H1 (cell line): Measurements from ENCODE around the gene INPP4B. TPM values are rescaled to one million over a fixed set of nuclear protein-coding genes. Genes with fewer than 3 reads are reported as not detected.

Experiments used
- CTCF ChIA-PET: fragments of 300-600 bp; sonication (Branson Sonifier 250); formaldehyde crosslinking; loops from one replicate; lab custom pipeline; 2021; ENCODE audit not compliant: partially characterized antibody; lab: Charles Lee
- POLR2A ChIA-PET: fragments of 300-600 bp; sonication (Branson Sonifier 250); formaldehyde crosslinking; loops from one replicate; lab custom pipeline; 2021; ENCODE audit warnings: inconsistent platforms; ENCODE audit not compliant: partially characterized antibody; lab: Charles Lee
- DNase-seq, 2 experiments: peaks; one replicate each; pipeline versions ENCODE4 v3.0.0 to v3.0.0-alpha.2; 2010 to 2022; ENCODE audit warnings: low spot score in 2 of 2, low read depth in 1 of 2, mixed read lengths in 1 of 2
- FAIRE-seq: peaks from 2 replicates; lab custom pipeline; 2011; peaks lifted over from hg19 to GRCh38; lab: Jason Lieb, UNC
- H2AFZ ChIP-seq: 2 replicates; pipeline ENCODE4 v1.8.1; 2012; ENCODE audit warnings: low read length, inconsistent platforms
- H2AK5ac ChIP-seq: 2 replicates; pipeline ENCODE4 v1.6.1; 2013; ENCODE audit warnings: low read depth, low read length
- H2BK120ac ChIP-seq: replicated peaks from 2 replicates; pipeline ENCODE3; 2013; ENCODE audit warnings: low read depth, low read length, inconsistent platforms
- H2BK12ac ChIP-seq: 2 replicates; pipeline ENCODE4 v1.6.1; 2013; ENCODE audit warnings: low read depth, low read length
- H2BK15ac ChIP-seq: 2 replicates; pipeline ENCODE4 v1.6.1; 2013; ENCODE audit warnings: low read length
- H2BK20ac ChIP-seq: 2 replicates; pipeline ENCODE4 v1.6.1; 2013; ENCODE audit warnings: low read length
- H2BK5ac ChIP-seq: 2 replicates; pipeline ENCODE4 v1.6.1; 2013; ENCODE audit warnings: low read depth, low read length
- H3K14ac ChIP-seq: 2 replicates; pipeline ENCODE4 v1.6.1; 2013; ENCODE audit warnings: inconsistent platforms; ENCODE audit not compliant: insufficient read length
- H3K18ac ChIP-seq: 2 replicates; pipeline ENCODE4 v1.6.1; 2013; ENCODE audit warnings: low read length; ENCODE audit errors: extremely low read depth
- H3K23ac ChIP-seq: 2 replicates; pipeline ENCODE4 v1.6.1; 2013; ENCODE audit warnings: inconsistent platforms; ENCODE audit not compliant: insufficient read length
- H3K23me2 ChIP-seq: 2 replicates; pipeline ENCODE4 v1.6.1; 2013; ENCODE audit warnings: low read depth, low read length
- H3K27ac ChIP-seq: 2 replicates; pipeline ENCODE4 v1.6.1; 2011; ENCODE audit warnings: low read depth, low read length, inconsistent platforms
- H3K27me3 ChIP-seq, 4 experiments: replicated peaks in 1 of 4; 1 replicate in 1 of 4; 2 replicates in 3 of 4; pipeline versions ENCODE4 v1.6.1 to v1.8.1; 2011 to 2013; ENCODE audit warnings: low read length in 3 of 4, mild to moderate bottlenecking in 3 of 4, inconsistent platforms in 2 of 4, mixed read lengths in 2 of 4, moderate library complexity in 1 of 4; ENCODE audit not compliant: control insufficient read depth in 3 of 4, insufficient read depth in 3 of 4; ENCODE audit errors: extremely low read depth in 1 of 4
- H3K36me3 ChIP-seq, 4 experiments: 2 replicates each; pipeline versions ENCODE4 v1.6.1 to v1.8.1; 2011 to 2013; ENCODE audit warnings: mild to moderate bottlenecking in 4 of 4, low read length in 3 of 4, moderate library complexity in 2 of 4, control low read depth in 1 of 4, inconsistent platforms in 1 of 4; ENCODE audit not compliant: insufficient read depth in 4 of 4, control insufficient read depth in 2 of 4
- H3K4ac ChIP-seq: replicated peaks from 2 replicates; pipeline ENCODE3; 2013; ENCODE audit warnings: low read length, low read depth, mixed read lengths, inconsistent platforms; ENCODE audit not compliant: insufficient read length
- H3K4me1 ChIP-seq, 4 experiments: replicated peaks in 1 of 4; 1 replicate in 1 of 4; 2 replicates in 3 of 4; pipeline versions ENCODE4 v1.6.1 to v1.8.1; 2011 to 2013; ENCODE audit warnings: low read length in 3 of 4, inconsistent platforms in 2 of 4, mixed read lengths in 1 of 4; ENCODE audit not compliant: insufficient read depth in 4 of 4, control insufficient read depth in 3 of 4
- H3K4me2 ChIP-seq, 2 experiments: 2 replicates each; pipeline versions ENCODE4 v1.6.1 to v1.8.1; 2011 to 2013; ENCODE audit warnings: low read depth in 2 of 2, low read length in 2 of 2, control low read depth in 1 of 2, inconsistent platforms in 1 of 2, mild to moderate bottlenecking in 1 of 2; ENCODE audit not compliant: insufficient read depth in 1 of 2
- H3K4me3 ChIP-seq, 4 experiments: fragments of 200-600, 300-600 bp in 1 of 4; sonication (generic), shearing (Covaris generic), sonication (Bioruptor Twin) in 1 of 4; 2 replicates each; pipeline versions ENCODE4 v1.5.1 to v1.8.1; 2011 to 2016; ENCODE audit warnings: low read length in 4 of 4, low read depth in 3 of 4, control low read depth in 2 of 4, inconsistent platforms in 2 of 4, mild to moderate bottlenecking in 2 of 4, mixed read lengths in 1 of 4, moderate library complexity in 1 of 4; ENCODE audit not compliant: insufficient read depth in 2 of 4; ENCODE audit errors: extremely low read depth in 1 of 4
- H3K56ac ChIP-seq: replicated peaks from 2 replicates; pipeline ENCODE3; 2013; ENCODE audit warnings: low read depth, mild to moderate bottlenecking, mixed read lengths, low read length, inconsistent platforms; ENCODE audit not compliant: insufficient read length
- H3K79me1 ChIP-seq: 2 replicates; pipeline ENCODE4 v1.6.1; 2013; ENCODE audit warnings: low read depth, low read length, control low read depth
- H3K79me2 ChIP-seq, 2 experiments: 2 replicates each; pipeline versions ENCODE4 v1.6.1 to v1.8.1; 2012 to 2013; ENCODE audit warnings: low read length in 2 of 2, mild to moderate bottlenecking in 2 of 2, inconsistent platforms in 1 of 2; ENCODE audit not compliant: insufficient read depth in 2 of 2, control insufficient read depth in 1 of 2
- H3K9ac ChIP-seq, 4 experiments: replicated peaks in 1 of 4; 1 replicate in 1 of 4; 2 replicates in 3 of 4; pipeline versions ENCODE4 v1.6.1 to v1.8.1; 2011 to 2013; ENCODE audit warnings: low read depth in 3 of 4, low read length in 3 of 4, control low read depth in 2 of 4, mild to moderate bottlenecking in 2 of 4, moderate library complexity in 2 of 4, inconsistent platforms in 1 of 4; ENCODE audit errors: extremely low read depth in 1 of 4
- H3K9me3 ChIP-seq, 2 experiments: 2 replicates each; pipeline versions ENCODE4 v1.6.1 to v1.8.1; 2012 to 2013; ENCODE audit warnings: mild to moderate bottlenecking in 2 of 2, moderate library complexity in 2 of 2, control low read depth in 1 of 2, inconsistent platforms in 1 of 2, low read depth in 1 of 2, low read length in 1 of 2, mixed read lengths in 1 of 2; ENCODE audit not compliant: insufficient read depth in 2 of 2
- H4K20me1 ChIP-seq, 2 experiments: replicated peaks in 1 of 2; 2 replicates each; pipeline versions ENCODE3 to v1.8.1; 2011 to 2013; ENCODE audit warnings: inconsistent platforms in 2 of 2, low read length in 2 of 2, mild to moderate bottlenecking in 1 of 2; ENCODE audit not compliant: insufficient read depth in 2 of 2, control insufficient read depth in 1 of 2
- H4K5ac ChIP-seq: 2 replicates; pipeline ENCODE4 v1.6.1; 2013; ENCODE audit warnings: low read length, low read depth, mixed read lengths, inconsistent platforms; ENCODE audit not compliant: insufficient read length
- H4K8ac ChIP-seq: 2 replicates; pipeline ENCODE4 v1.8.0; 2013; ENCODE audit warnings: mild to moderate bottlenecking, moderate library complexity, low read length, inconsistent platforms; ENCODE audit not compliant: insufficient read depth; ENCODE audit errors: extremely low read depth
- H4K91ac ChIP-seq: replicated peaks from 2 replicates; pipeline ENCODE3; 2013; ENCODE audit warnings: low read length, mixed read lengths, inconsistent platforms; ENCODE audit not compliant: insufficient read length
- BACH1 ChIP-seq: IDR thresholded peaks from 2 replicates; pipeline ENCODE4 v1.6.1; 2012; ENCODE audit warnings: low read length, improper control_type of control experiment
- BCL11A ChIP-seq, 2 experiments: IDR thresholded peaks; one replicate each; pipeline ENCODE4 v1.6.1; 2011; ENCODE audit warnings: low read depth in 2 of 2, low read length in 2 of 2, mild to moderate bottlenecking in 2 of 2
- BRCA1 ChIP-seq: IDR thresholded peaks from 2 replicates; pipeline ENCODE4 v1.6.1; 2012; ENCODE audit warnings: low read depth, low read length, improper control_type of control experiment
- CBX8 ChIP-seq: fragments of 300-800, 300-1000 bp; sonication (generic); IDR thresholded peaks from 2 replicates; pipeline ENCODE4 v1.7.1; 2016; ENCODE audit warnings: low read depth, low read length, borderline replicate concordance
- JUN ChIP-seq: IDR thresholded peaks from 2 replicates; pipeline ENCODE4 v1.6.1; 2011; ENCODE audit warnings: low read depth, mild to moderate bottlenecking, improper control_type of control experiment, low read length
- KDM1A ChIP-seq: fragments of 200-600, 300-600 bp; sonication (generic); IDR thresholded peaks from 2 replicates; pipeline ENCODE4 v1.7.1; 2016; ENCODE audit warnings: mild to moderate bottlenecking, low read length, borderline replicate concordance
- MAFK ChIP-seq: IDR thresholded peaks from 2 replicates; pipeline ENCODE4 v1.6.1; 2012; ENCODE audit warnings: low read depth, mild to moderate bottlenecking, improper control_type of control experiment, low read length
- NANOG ChIP-seq: IDR thresholded peaks from 2 replicates; pipeline ENCODE4 v1.6.1; 2011; ENCODE audit warnings: low read length, low read depth, mild to moderate bottlenecking, inconsistent platforms; ENCODE audit not compliant: insufficient read depth, poor library complexity, severe bottlenecking
- NRF1 ChIP-seq: IDR thresholded peaks from 2 replicates; pipeline ENCODE4 v1.6.1; 2011; ENCODE audit warnings: mild to moderate bottlenecking, low read depth, low read length, improper control_type of control experiment
- RFX5 ChIP-seq: IDR thresholded peaks from 2 replicates; pipeline ENCODE4 v1.6.1; 2011; ENCODE audit warnings: low read depth, low read length, improper control_type of control experiment, borderline replicate concordance
- SP4 ChIP-seq: IDR thresholded peaks from 2 replicates; pipeline ENCODE4 v1.6.1; 2012; ENCODE audit warnings: low read length, inconsistent platforms
- TAF7 ChIP-seq: optimal IDR thresholded peaks from 2 replicates; pipeline ENCODE3; 2011; ENCODE audit warnings: low read depth, mild to moderate bottlenecking, inconsistent platforms, low read length, moderate library complexity, borderline replicate concordance
- USF2 ChIP-seq: IDR thresholded peaks from 2 replicates; pipeline ENCODE4 v1.6.1; 2011; ENCODE audit warnings: low read length, improper control_type of control experiment
- ZNF274 ChIP-seq: IDR thresholded peaks from 2 replicates; pipeline ENCODE4 v1.7.0; 2012; ENCODE audit warnings: low read length, borderline replicate concordance; ENCODE audit errors: extremely low read depth
- WGBS, 2 experiments: shearing (Covaris generic) in 1 of 2; methylation state at CpG; one replicate each; pipeline versions ENCODE4 v1.1.6 to v1.1.7; 2013 to 2015; ENCODE audit warnings: low lambda C conversion rate in 2 of 2, mixed read lengths in 2 of 2, inconsistent platforms in 1 of 2, low coverage in 1 of 2, missing lambda C conversion rate in 1 of 2; ENCODE audit not compliant: insufficient replicate concordance in 2 of 2, insufficient coverage in 1 of 2, insufficient read length in 1 of 2; ENCODE audit errors: extremely low coverage in 1 of 2, missing lambda C conversion rate in 1 of 2; 5-methylcytosine and 5-hydroxymethylcytosine counted together
- polyA plus RNA-seq, 7 experiments: library from polyadenylated mRNA; depleted of rRNA in 3 of 7; stranded (reverse) in 5 of 7; unstranded in 2 of 7; fragments of >200 nt in 5 of 7; fragments of 200-250 nt in 2 of 7; gene quantifications; 1 replicate in 5 of 7; 2 replicates in 1 of 7; 4 replicates in 1 of 7; pipeline versions ENCODE4 v1.2.1 to v1.2.3, GENCODE V29; 2011 to 2013; ENCODE audit warnings: missing spikeins in 2 of 7, mixed read lengths in 2 of 7
- total RNA-seq: library from RNA; stranded (reverse); fragmentation: NEBNext Ultra II Directional; extraction: Animal tissue kit (Norgen Biotek cat#: 25700); gene quantifications from 2 replicates; pipeline ENCODE4 v1.2.1, GENCODE V29; 2021

Gene INPP4B
- total and polyA plus RNA-seq, 2 of the 8 experiments (the other 6 are each of a cell fraction or from before 2014, with no cell fraction given), result 0.11 to 0.54 TPM

- 0 out of 2 replicates have a peak overlapping the region, but pooled peaks have one; percentile 77 for H2AFZ ChIP-seq
- no peak overlapping the region for H2BK12ac ChIP-seq
- H3K79me2 ChIP-seq, result no peaks in the 10 kb centered on the region
- H3K4me1 ChIP-seq, result peaks cover 0 to 10% (median 2%) of the 10 kb centered on the region in 4 experiments; a peak in 4 of 7 replicates
- WGBS, 2 experiments, result 50% methylated on average over 3 of the region's 3 CpGs; no CpG with 5 or more reads in 1 of the 2 experiments
- H3K79me1 ChIP-seq, result no peaks in the 10 kb centered on the region
- H2BK15ac ChIP-seq, result no peak overlapping the region
- no peak overlapping the region for H2BK20ac ChIP-seq
- no peak overlapping the region for H3K4ac ChIP-seq
- H4K91ac ChIP-seq, result no peak overlapping the region
- POLR2A ChIA-PET, result no interaction called here
- no peak overlapping the region for H3K56ac ChIP-seq
- H3K18ac ChIP-seq, result peak overlapping the region; percentile 52; the same call in 1 of the 2 replicates
- H3K14ac ChIP-seq, result no peak overlapping the region
- H4K20me1 ChIP-seq, result no peaks in the 10 kb centered on the region
- CTCF ChIA-PET, result interaction anchor here (0.8 kb wide), 1 partner anchor 844 kb away, joined by 3 read pairs; no protein-coding TSS in a partner anchor
- H3K27me3 ChIP-seq, result no peaks in the 10 kb centered on the region
- FAIRE-seq, result peak; percentile 7
- H3K23ac ChIP-seq, result no peak overlapping the region
- no peak overlapping the region for H2BK5ac ChIP-seq
- H3K9ac ChIP-seq, result no peak overlapping the region
- H2AK5ac ChIP-seq, result no peak overlapping the region
- no peak for DNase-seq
- H3K23me2 ChIP-seq, result no peaks in the 10 kb centered on the region
- H2BK120ac ChIP-seq, result no peak overlapping the region
- no peak overlapping the region for H4K8ac ChIP-seq
- H3K36me3 ChIP-seq, result no peaks in the 10 kb centered on the region
- H3K9me3 ChIP-seq, result no peaks in the 10 kb centered on the region
- no peak overlapping the region for H3K4me3 ChIP-seq
- no peak for TF ChIP-seq MAFK
- TF ChIP-seq USF2, result no peak
- TF ChIP-seq BCL11A (IDR thresholded peaks at IDR 0.05; ENCODE audit: low read depth in 2 of 2, low read length in 2 of 2), result no peak
- no peak for TF ChIP-seq RFX5
- no peak for TF ChIP-seq JUN
- no peak for TF ChIP-seq SP4
- no peak for TF ChIP-seq BRCA1
- TF ChIP-seq NANOG, result no peak
- TF ChIP-seq TAF7, result no peak
- no peak for TF ChIP-seq CBX8
- TF ChIP-seq NRF1, result no peak
- TF ChIP-seq KDM1A, result no peak
- TF ChIP-seq ZNF274, result no peak
- no peak for TF ChIP-seq BACH1
- H4K5ac ChIP-seq, result no peak overlapping the region
- no peak overlapping the region for H3K4me2 ChIP-seq
- no peak overlapping the region for H3K27ac ChIP-seq
These were observed 801.8 kb downstream of the INPP4B start for GRCh38 chr4:142044271-142044670.
